SK-N-SH treated with all-trans-retinoic acid at 6 μM for 48 hours (cell line): ENCODE data around the gene POP4.

Experiments used
- ESRRG ChIP-seq: fragments of 250-450 bp; sonication (Bioruptor Pico); IDR thresholded peaks from 2 replicates; pipeline ENCODE4 v1.6.1; 2021; ENCODE audit warnings: mild to moderate bottlenecking
- OSR1 ChIP-seq: fragments of 250-450 bp; sonication (Bioruptor Pico); IDR thresholded peaks from 2 replicates; pipeline ENCODE4 v1.8.0; 2022; ENCODE audit warnings: moderate library complexity, mild to moderate bottlenecking, inconsistent platforms
- RARB ChIP-seq: fragments of 250-450 bp; sonication (Bioruptor Pico); IDR thresholded peaks from 2 replicates; pipeline ENCODE4 v1.8.0; 2021; ENCODE audit warnings: mild to moderate bottlenecking, moderate library complexity
- SNAI2 ChIP-seq: fragments of 250-450 bp; sonication (Bioruptor Pico); IDR thresholded peaks from 2 replicates; pipeline ENCODE4 v1.5.0; 2020; ENCODE audit warnings: mild to moderate bottlenecking, moderate library complexity
- TOX ChIP-seq: fragments of 250-450 bp; sonication (Bioruptor Pico); IDR thresholded peaks from 2 replicates; pipeline ENCODE4 v1.8.0; 2021; ENCODE audit warnings: mild to moderate bottlenecking, moderate library complexity, borderline replicate concordance
- ZC3H10 ChIP-seq: fragments of 250-450 bp; sonication (Bioruptor Pico); IDR thresholded peaks from 2 replicates; pipeline ENCODE4 v1.5.1; 2021; ENCODE audit warnings: mild to moderate bottlenecking, moderate library complexity
- ZFP30 ChIP-seq: fragments of 450-650 bp; formaldehyde crosslinking; IDR thresholded peaks from 2 replicates; pipeline ENCODE4 v1.5.0; 2022; ENCODE audit warnings: mild to moderate bottlenecking, moderate library complexity
- ZNF70 ChIP-seq: fragments of 450-650 bp; formaldehyde crosslinking; IDR thresholded peaks from 2 replicates; pipeline ENCODE4 v1.5.0; 2020; ENCODE audit warnings: mild to moderate bottlenecking, moderate library complexity
- TF ChIP-seq, protein P1 (sequence below): fragments of 250-450 bp; sonication (Bioruptor Pico); IDR thresholded peaks from 2 replicates; pipeline ENCODE4 v1.8.0; 2020; ENCODE audit warnings: mild to moderate bottlenecking, moderate library complexity, borderline replicate concordance
- TF ChIP-seq, protein P2 (sequence below): fragments of 250-450 bp; sonication (Bioruptor Pico); IDR thresholded peaks from 2 replicates; pipeline ENCODE4 v1.8.0; 2021; ENCODE audit warnings: low read depth, mild to moderate bottlenecking, moderate library complexity, borderline replicate concordance

DNA sequence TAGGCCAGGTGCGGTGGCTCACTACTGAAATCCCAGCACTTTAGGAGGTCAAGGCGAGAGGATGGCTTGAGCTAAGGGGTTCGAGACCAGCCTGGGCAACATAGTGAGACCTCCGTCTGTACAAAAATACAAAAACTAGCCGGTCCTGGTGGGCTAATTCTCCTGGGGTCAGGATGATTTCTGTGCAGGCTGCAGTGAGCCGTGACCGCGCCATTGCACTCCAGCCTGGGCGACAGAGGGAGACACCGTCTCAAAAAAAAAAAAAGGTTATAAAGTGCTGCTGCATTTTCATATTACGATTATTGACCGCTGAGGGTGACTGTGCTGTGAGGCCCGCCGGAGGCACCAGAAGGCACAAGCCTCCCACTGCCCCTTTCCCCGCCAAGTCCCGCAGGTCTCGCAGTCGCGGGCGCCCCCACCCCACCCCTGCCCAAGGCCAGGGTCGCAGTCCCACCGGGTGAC, 58.7 kb downstream of the POP4 start:
- TF ChIP-seq OSR1 (CRISPR knock-in tag) (no peak), ZNF70 (CRISPR knock-in tag) (no peak), RARB (CRISPR knock-in tag) (no peak), ZFP30 (CRISPR knock-in tag) (no peak), ZC3H10 (CRISPR knock-in tag) (no peak), ESRRG (no peak), TOX (CRISPR knock-in tag) (no peak), SNAI2 (no peak)
- TF ChIP-seq, protein P1, sequence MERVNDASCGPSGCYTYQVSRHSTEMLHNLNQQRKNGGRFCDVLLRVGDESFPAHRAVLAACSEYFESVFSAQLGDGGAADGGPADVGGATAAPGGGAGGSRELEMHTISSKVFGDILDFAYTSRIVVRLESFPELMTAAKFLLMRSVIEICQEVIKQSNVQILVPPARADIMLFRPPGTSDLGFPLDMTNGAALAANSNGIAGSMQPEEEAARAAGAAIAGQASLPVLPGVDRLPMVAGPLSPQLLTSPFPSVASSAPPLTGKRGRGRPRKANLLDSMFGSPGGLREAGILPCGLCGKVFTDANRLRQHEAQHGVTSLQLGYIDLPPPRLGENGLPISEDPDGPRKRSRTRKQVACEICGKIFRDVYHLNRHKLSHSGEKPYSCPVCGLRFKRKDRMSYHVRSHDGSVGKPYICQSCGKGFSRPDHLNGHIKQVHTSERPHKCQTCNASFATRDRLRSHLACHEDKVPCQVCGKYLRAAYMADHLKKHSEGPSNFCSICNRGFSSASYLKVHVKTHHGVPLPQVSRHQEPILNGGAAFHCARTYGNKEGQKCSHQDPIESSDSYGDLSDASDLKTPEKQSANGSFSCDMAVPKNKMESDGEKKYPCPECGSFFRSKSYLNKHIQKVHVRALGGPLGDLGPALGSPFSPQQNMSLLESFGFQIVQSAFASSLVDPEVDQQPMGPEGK (CRISPR knock-in tag) = no peak
- TF ChIP-seq, protein P2, sequence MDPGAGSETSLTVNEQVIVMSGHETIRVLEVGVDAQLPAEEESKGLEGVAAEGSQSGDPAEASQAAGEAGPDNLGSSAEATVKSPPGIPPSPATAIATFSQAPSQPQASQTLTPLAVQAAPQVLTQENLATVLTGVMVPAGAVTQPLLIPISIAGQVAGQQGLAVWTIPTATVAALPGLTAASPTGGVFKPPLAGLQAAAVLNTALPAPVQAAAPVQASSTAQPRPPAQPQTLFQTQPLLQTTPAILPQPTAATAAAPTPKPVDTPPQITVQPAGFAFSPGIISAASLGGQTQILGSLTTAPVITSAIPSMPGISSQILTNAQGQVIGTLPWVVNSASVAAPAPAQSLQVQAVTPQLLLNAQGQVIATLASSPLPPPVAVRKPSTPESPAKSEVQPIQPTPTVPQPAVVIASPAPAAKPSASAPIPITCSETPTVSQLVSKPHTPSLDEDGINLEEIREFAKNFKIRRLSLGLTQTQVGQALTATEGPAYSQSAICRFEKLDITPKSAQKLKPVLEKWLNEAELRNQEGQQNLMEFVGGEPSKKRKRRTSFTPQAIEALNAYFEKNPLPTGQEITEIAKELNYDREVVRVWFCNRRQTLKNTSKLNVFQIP (CRISPR knock-in tag) = no peak
